Aorta (tissue), 5 donors: Measurements from ENCODE around the gene IRX1. TPM values are rescaled to one million over a fixed set of nuclear protein-coding genes. Genes with fewer than 3 reads are reported as not detected.

ENCODE experiments used
- ATAC-seq: fragments of 200-7000 bp; cut with Tn5 transposase; one replicate; pipeline ENCODE4 v1.9.1; 2022; ENCODE audit warnings: moderate library complexity; ENCODE audit not compliant: low FRiP score
- DNase-seq, 2 donors: peaks; one replicate each; pipeline ENCODE4 v3.0.0-alpha.2; 2020
- H3K27ac ChIP-seq, 2 donors: one replicate each; pipeline ENCODE4 v1.5.1; 2013; ENCODE audit warnings: low read length in 2 of 2, mild to moderate bottlenecking in 2 of 2, moderate library complexity in 2 of 2, control low read depth in 1 of 2, inconsistent platforms in 1 of 2, low read depth in 1 of 2
- H3K27me3 ChIP-seq, 2 donors: one replicate each; pipeline ENCODE4 v1.6.1; 2013; ENCODE audit warnings: control low read depth in 1 of 2, low read length in 1 of 2, mild to moderate bottlenecking in 1 of 2, moderate library complexity in 1 of 2; ENCODE audit not compliant: insufficient read depth in 2 of 2, control insufficient read depth in 1 of 2
- H3K36me3 ChIP-seq, 2 donors: one replicate each; pipeline ENCODE4 v1.6.1; 2013; ENCODE audit warnings: control low read depth in 1 of 2, low read length in 1 of 2, mild to moderate bottlenecking in 1 of 2; ENCODE audit not compliant: insufficient read depth in 2 of 2, control insufficient read depth in 1 of 2
- H3K4me1 ChIP-seq, 2 donors: one replicate each; pipeline ENCODE4 v1.6.1; 2013; ENCODE audit warnings: low read length in 2 of 2, control low read depth in 1 of 2, mild to moderate bottlenecking in 1 of 2, moderate library complexity in 1 of 2; ENCODE audit not compliant: insufficient read depth in 2 of 2, control insufficient read depth in 1 of 2
- H3K4me3 ChIP-seq, 2 donors: one replicate each; pipeline ENCODE4 v1.5.1; 2013; ENCODE audit warnings: low read length in 2 of 2, control low read depth in 1 of 2, mild to moderate bottlenecking in 1 of 2
- H3K9me3 ChIP-seq: one replicate; pipeline ENCODE4 v1.6.1; 2013; ENCODE audit warnings: mild to moderate bottlenecking, low read length; ENCODE audit not compliant: control insufficient read depth
- WGBS, 2 donors: extraction: QIAGEN DNeasy Blood & Tissue Kit; methylation state at CpG; one replicate each; pipeline ENCODE4 v1.1.7; 2013; 5-methylcytosine and 5-hydroxymethylcytosine counted together
- intact Hi-C, 2 donors: fragments of 100-400 bp; cut with DNase I; formaldehyde crosslinking; loops; one replicate each; pipeline versions ENCODE4 v1.14.2 to v1.15.0; 2022
- polyA plus RNA-seq, 2 donors: library from polyadenylated mRNA; stranded (reverse); fragments of 200-250 nt; gene quantifications; one replicate each; pipeline ENCODE4 v1.2.3, GENCODE V29; 2013
- total RNA-seq, 2 donors: library from RNA; stranded (reverse); fragmentation: NEBNext Ultra II Directional; extraction: Animal tissue kit (Norgen Biotek cat#: 25700); gene quantifications; one replicate each; pipeline ENCODE4 v1.2.1, GENCODE V29; 2021
- donor health status: healthy with polysubstance abuse.
- donor health status: Bipolar disorder and iron deficiency.
- donor health status: DM: no; HTN: no; CAD: no.
- donor health status: DM: no; HTN: no; CAD: no.
- donor health status: DM: yes; HTN: yes; CAD: no.

IRX1 gene
- total and polyA plus RNA-seq, 4 donors: 1.5 to 4.3 TPM; not detected in 2

DNA sequence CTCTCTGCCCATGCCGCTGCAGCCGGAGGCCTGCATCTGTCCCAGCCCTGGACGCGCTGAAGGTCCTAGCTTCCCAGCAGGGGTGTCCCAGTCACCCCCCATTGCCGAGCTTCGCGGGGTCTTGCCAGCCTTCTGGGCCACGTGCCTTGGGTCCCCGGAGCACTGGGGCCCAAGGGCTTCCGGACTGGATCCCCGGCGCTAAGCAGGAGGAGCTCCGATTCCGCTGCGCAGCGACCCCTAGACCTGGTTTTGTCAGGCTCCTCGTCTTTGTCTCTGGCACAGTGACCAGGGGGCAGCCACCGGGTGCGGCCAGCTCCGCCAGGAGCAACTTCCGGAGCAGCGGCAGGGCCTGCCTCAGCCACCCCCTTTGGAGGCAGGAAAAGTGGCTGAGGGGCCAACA lies 3.3 kb upstream of the IRX1 start:
- ATAC-seq: no peak
- Histone ChIP-seq H3K4me1 (no peaks in the 10 kb centered on the region), H3K4me3 (no peak overlapping the region), H3K9me3 (no peaks in the 10 kb centered on the region), H3K36me3 (no peaks in the 10 kb centered on the region), H3K27me3 (no peaks in the 10 kb centered on the region), H3K27ac (no peak overlapping the region)
- intact Hi-C loops: loop anchor here in 1 of 2 donors (10.0 kb wide), 1 partner anchor 403 kb away; no protein-coding TSS in a partner anchor
- WGBS, 2 donors: 33 to 37% methylated on average over 22 of the region's 22 CpGs
- DNase-seq: no peak

DNA sequence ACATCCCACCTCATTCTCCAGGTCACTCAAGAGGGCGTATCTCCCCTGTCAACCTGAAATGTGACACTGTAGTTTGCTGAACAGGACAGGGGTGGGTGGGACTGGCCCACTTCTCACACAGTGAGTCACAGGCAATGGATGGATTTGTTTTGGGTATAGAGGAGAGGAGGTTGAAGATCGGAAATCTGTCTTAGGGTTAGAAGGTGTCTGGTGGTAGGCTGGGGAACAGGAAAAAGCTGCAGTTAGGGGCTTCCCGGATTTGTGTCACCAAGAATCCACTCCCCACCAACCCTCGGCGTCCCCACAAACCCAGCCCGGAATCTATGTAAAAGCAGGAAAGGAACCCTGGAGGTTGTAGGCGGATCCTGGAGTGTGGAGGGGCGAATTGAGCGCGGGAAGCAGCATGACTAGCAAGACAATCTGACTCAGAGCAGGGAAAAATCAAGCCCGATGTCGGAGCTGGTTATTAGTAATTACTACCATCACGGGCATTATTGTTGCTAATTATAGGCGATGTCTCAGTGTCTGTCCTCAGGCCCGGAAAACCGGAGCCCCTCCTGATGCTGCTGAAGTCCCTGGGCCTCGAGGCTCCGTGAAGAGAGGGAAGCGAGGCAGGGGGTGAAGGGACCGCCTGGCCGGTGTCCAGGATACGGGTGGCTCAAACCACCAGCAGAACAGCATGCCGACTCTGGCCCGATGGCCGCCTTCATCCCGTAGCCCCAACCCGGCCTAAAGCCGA lies 1.7 kb upstream of the IRX1 start:
- DNase-seq (no peak), ATAC-seq (no peak)
- Histone ChIP-seq H3K27me3 (no peaks in the 10 kb centered on the region), H3K4me1 (no peaks in the 10 kb centered on the region), H3K4me3 (peak overlapping the region in 1 of 2 donors; percentile 23), H3K36me3 (no peaks in the 10 kb centered on the region), H3K9me3 (no peaks in the 10 kb centered on the region), H3K27ac (no peak overlapping the region)
- intact Hi-C loops: loop anchor here in 1 of 2 donors (10.0 kb wide), 1 partner anchor 401 kb away; no protein-coding TSS in a partner anchor
- WGBS, 2 donors: 22 to 28% methylated on average over 26 to 28 of the region's 28 CpGs

DNA sequence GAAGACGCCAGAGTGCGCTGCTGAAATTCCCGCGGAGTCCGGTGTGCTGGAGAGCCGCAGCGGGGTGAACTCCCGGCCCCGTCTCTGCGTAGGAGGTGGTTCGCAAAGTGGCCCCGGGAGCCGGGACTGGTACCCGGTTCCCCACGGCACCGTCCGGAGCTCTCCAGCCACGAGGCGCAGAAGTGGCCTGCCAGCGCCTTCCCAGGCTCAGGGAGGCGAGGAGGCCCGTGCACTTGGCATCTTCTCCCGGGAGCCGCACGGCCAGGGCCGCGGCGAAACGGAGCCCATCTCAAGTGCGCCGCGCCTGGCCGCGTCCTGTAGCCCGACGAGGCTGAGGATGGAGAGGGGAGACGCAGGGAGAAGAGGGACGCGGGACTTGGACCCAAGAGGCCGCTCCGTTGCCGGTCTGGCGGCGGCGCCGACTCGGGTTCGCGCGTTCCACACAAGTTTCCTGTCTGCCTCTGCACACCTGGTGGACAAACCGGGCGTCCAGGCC lies 1.1 kb upstream of the IRX1 start:
- ATAC-seq: no peak
- intact Hi-C loops: loop anchor here in 1 of 2 donors (10.0 kb wide), 1 partner anchor 400 kb away; no protein-coding TSS in a partner anchor
- WGBS, 2 donors: 0 to 1% methylated on average over 38 to 52 of the region's 52 CpGs
- DNase-seq: no peak
- no peaks in the 10 kb centered on the region for H3K27me3 ChIP-seq
- no peaks in the 10 kb centered on the region for H3K36me3 ChIP-seq
- H3K4me3 ChIP-seq: peak overlapping the region in 1 of 2 donors; percentile 23
- H3K27ac ChIP-seq: no peak overlapping the region
- H3K4me1 ChIP-seq: no peaks in the 10 kb centered on the region
- no peaks in the 10 kb centered on the region for H3K9me3 ChIP-seq

DNA sequence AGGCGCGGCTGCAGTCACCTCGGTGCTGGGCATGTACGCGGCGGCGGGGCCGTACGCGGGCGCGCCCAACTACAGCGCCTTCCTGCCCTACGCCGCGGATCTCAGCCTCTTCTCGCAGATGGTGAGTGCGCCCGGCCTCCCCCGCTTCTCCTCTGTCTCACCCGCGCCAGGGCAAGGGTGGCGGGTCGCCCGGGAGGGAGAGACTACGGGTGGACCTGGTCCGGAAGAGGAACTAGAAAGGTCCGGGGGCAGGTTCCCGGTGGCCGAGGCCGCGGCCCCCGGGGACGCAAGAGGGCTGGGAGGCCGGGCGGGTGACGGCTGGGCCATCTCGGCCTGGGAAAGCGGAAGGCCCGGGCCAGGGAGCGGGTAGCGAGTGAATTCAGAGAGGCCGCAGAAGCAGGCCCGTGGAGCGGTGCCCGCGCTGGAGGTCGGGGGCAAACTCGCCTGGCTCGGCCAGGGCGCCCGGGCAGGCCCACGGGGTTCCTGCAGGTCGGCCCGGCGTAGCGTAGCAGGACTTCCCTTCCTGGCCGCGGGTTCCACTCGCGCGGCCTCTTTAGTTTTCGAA lies 711 bp downstream of the IRX1 start:
- 19 to 20% methylated on average over 53 to 63 of the region's 63 CpGs for WGBS, 2 donors
- Histone ChIP-seq H3K4me3 (peak overlapping the region in 1 of 2 donors; percentile 23), H3K9me3 (no peaks in the 10 kb centered on the region), H3K36me3 (no peaks in the 10 kb centered on the region), H3K27ac (no peak overlapping the region), H3K27me3 (no peaks in the 10 kb centered on the region), H3K4me1 (no peaks in the 10 kb centered on the region)
- ATAC-seq (no peak), DNase-seq (no peak)
- intact Hi-C loops: loop anchor here in 1 of 2 donors (10.0 kb wide), 1 partner anchor 398 kb away; no protein-coding TSS in a partner anchor

DNA sequence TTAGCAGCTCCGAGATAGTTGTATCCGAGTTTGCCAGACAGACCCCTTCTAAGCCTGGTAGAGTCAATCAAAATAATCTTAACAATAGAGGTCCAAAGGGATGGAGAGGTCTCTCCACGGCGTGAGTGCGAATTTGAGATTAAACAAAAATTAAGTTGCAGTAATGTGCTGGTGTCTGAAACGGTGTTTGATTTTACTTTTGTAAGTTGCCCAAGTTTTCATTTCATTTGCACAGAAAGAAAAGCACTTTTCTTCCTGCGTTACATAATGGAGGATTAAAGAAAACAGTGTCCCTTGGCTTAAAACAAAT lies 1.2 kb downstream of the IRX1 start:
- no peak overlapping the region for H3K4me3 ChIP-seq
- no peaks in the 10 kb centered on the region for H3K36me3 ChIP-seq
- DNase-seq (no peak), ATAC-seq (no peak)
- H3K27ac ChIP-seq: no peak overlapping the region
- H3K27me3 ChIP-seq: no peaks in the 10 kb centered on the region
- no peaks in the 10 kb centered on the region for H3K4me1 ChIP-seq
- no peaks in the 10 kb centered on the region for H3K9me3 ChIP-seq
- 64 to 75% methylated on average over 7 of the region's 7 CpGs for WGBS, 2 donors
- intact Hi-C loops: loop anchor here in 1 of 2 donors (10.0 kb wide), 1 partner anchor 398 kb away; no protein-coding TSS in a partner anchor

DNA sequence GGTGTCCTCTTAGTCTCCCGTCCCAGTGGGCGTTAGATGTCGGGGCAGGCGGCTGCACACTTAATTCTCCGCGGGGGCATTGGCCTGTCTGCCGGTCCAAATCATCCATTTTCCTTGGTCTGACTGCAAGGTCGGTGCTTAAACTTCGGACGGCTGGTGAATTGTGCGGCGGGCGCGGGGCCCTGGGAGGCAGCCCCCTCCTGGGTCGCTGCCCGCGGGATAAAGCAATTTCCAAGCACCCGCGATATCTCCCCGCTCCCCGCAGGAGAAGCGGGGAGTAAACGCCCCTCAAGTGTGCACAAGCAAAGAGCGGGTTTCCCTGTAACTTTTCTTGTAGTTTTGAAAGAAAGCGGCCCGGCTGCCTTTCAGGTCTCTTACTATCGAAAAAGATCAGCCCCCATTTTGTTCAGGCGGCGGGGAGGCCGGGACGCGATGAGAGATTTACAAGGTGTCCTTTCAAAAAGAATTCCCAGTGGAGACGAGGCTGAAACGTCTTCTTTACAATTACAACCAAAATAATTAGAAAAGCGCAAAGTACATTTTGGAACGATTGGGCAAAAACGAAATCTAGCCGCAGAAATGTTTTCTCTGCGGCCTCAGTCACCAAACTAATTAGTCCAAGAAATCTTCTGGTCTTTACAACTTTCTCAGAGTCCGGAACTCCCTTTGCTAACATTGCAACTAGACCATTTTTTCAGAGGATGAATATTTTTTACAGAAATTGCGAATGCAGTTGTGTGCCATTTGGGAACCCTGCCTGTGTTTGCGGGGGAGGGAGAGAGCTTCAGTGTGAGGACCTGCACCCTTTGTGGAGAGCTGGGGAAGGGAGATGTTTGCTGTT lies 1.8 kb downstream of the IRX1 start:
- Histone ChIP-seq H3K27me3 (no peaks in the 10 kb centered on the region), H3K27ac (no peak overlapping the region), H3K4me1 (no peaks in the 10 kb centered on the region), H3K9me3 (no peaks in the 10 kb centered on the region), H3K4me3 (no peak overlapping the region), H3K36me3 (no peaks in the 10 kb centered on the region)
- ATAC-seq: no peak
- WGBS, 2 donors: 72 to 75% methylated on average over 42 of the region's 42 CpGs
- no peak for DNase-seq
- intact Hi-C loops: loop anchor here in 1 of 2 donors (10.0 kb wide), 1 partner anchor 397 kb away; no protein-coding TSS in a partner anchor

DNA sequence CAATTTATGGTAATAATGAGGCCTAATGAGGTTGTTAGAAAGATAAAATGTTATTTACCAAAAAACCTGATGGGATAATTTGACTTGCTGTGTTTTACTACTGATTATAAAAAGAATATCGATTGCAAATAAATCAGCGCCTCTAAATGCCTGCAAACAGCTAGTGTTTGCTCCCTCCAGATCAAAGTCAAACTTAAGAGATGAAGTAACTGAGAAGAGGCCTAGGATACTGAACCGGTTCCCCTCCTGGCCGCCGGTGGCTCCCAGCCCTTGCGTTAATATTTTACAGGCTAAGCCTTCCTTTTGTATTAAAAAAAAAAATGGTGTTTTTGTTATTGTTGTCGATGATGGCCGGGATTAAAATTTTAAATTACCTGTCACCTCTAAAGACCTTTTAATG lies 2.6 kb downstream of the IRX1 start:
- H3K9me3 ChIP-seq: no peaks in the 10 kb centered on the region

DNA sequence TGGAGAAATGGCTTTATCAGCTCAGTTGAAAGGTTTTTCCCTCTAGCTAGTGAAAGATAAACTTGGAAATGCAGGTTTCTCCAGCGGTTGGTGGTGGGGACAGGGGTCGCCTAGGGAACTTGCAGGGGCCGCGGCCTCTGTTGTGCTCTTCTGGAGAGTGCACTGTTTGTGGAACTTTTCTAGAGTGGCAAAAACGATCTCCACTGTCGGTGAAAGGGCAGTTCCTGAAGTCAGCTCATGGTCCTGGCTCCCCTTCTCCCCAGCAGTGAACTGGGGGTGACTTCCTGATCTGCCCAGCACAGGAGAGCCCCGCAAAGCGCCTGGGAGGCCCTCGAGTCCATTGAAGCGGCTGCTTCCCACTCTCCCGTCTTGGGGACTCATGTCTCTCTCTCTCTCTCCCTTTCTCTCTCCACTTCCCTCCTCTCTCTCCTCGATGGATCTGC lies 3.2 kb downstream of the IRX1 start:
- H3K27me3 ChIP-seq: no peaks in the 10 kb centered on the region
- DNase-seq: no peak
- no peaks in the 10 kb centered on the region for H3K4me1 ChIP-seq
- H3K36me3 ChIP-seq: no peaks in the 10 kb centered on the region
- H3K4me3 ChIP-seq: no peak overlapping the region
- ATAC-seq: no peak
- intact Hi-C loops: loop anchor here in 1 of 2 donors (10.0 kb wide), 1 partner anchor 396 kb away; no protein-coding TSS in a partner anchor
- no peak overlapping the region for H3K27ac ChIP-seq
- WGBS, 2 donors: 81 to 86% methylated on average over 12 of the region's 12 CpGs
- H3K9me3 ChIP-seq: no peaks in the 10 kb centered on the region

More for the DNA sequence above, 2.6 kb downstream of the IRX1 start:
- Histone ChIP-seq H3K4me1 (no peaks in the 10 kb centered on the region), H3K36me3 (no peaks in the 10 kb centered on the region), H3K4me3 (no peak overlapping the region), H3K27ac (no peak overlapping the region), H3K27me3 (no peaks in the 10 kb centered on the region)
- ATAC-seq: no peak
- 87 to 88% methylated on average over 8 of the region's 8 CpGs for WGBS, 2 donors
- intact Hi-C loops: loop anchor here in 1 of 2 donors (10.0 kb wide), 1 partner anchor 397 kb away; no protein-coding TSS in a partner anchor
- DNase-seq: no peak
